Loucy (cell line): ENCODE measurements around the gene CTSG.

Source experiments
- H2AFZ ChIP-seq: fragments of 200-600 bp; sonication (generic); 2 replicates; pipeline ENCODE4 v1.6.0; 2016; ENCODE audit warnings: antibody characterized with exemption, mild to moderate bottlenecking, low read length, moderate library complexity
- H3F3A ChIP-seq: fragments of 200-600 bp; 2 replicates; pipeline ENCODE4 v1.6.0; 2016; ENCODE audit warnings: antibody characterized with exemption, low read depth, mild to moderate bottlenecking
- H3K27me3 ChIP-seq: fragments of 200-600 bp; sonication (generic); 2 replicates; pipeline ENCODE4 v1.6.1; 2014; ENCODE audit warnings: low read length, mild to moderate bottlenecking; ENCODE audit not compliant: insufficient read depth, poor library complexity, severe bottlenecking
- H3K36me3 ChIP-seq: fragments of 200-600 bp; sonication (generic); 2 replicates; pipeline ENCODE4 v1.6.1; 2016; ENCODE audit warnings: low read length; ENCODE audit not compliant: insufficient read depth
- H3K4me1 ChIP-seq: fragments of 200-600 bp; sonication (generic); 2 replicates; pipeline ENCODE4 v1.5.1; 2014; ENCODE audit warnings: low read length, mild to moderate bottlenecking; ENCODE audit not compliant: insufficient read depth, poor library complexity, severe bottlenecking
- H3K4me2 ChIP-seq: fragments of 200-600 bp; sonication (generic); 2 replicates; pipeline ENCODE4 v1.6.0; 2014; ENCODE audit warnings: antibody characterized with exemption, low read length, low read depth, mild to moderate bottlenecking; ENCODE audit not compliant: poor library complexity, severe bottlenecking
- H3K4me3 ChIP-seq: fragments of 200-600 bp; sonication (generic); 2 replicates; pipeline ENCODE4 v1.5.1; 2014; ENCODE audit warnings: low read length, mild to moderate bottlenecking, mixed read lengths; ENCODE audit not compliant: poor library complexity, severe bottlenecking
- H3K79me2 ChIP-seq: fragments of 200-600 bp; sonication (generic); 2 replicates; pipeline ENCODE4 v1.6.1; 2014; ENCODE audit warnings: low read length; ENCODE audit not compliant: insufficient read depth
- H3K9ac ChIP-seq: fragments of 200-600 bp; sonication (generic); 2 replicates; pipeline ENCODE4 v1.6.0; 2014; ENCODE audit warnings: mild to moderate bottlenecking, low read depth, low read length, moderate library complexity; ENCODE audit not compliant: poor library complexity, severe bottlenecking
- H3K9me2 ChIP-seq: fragments of 200-600 bp; sonication (generic); replicated peaks from 2 replicates; pipeline ENCODE4 v1.6.1; 2016; ENCODE audit warnings: low read depth, low read length, mixed read lengths
- H3K9me3 ChIP-seq: fragments of 200-600 bp; sonication (generic); 2 replicates; pipeline ENCODE4 v1.6.1; 2014; ENCODE audit warnings: mild to moderate bottlenecking, antibody characterized with exemption, low read length, low read depth; ENCODE audit not compliant: insufficient read depth
- H4K20me1 ChIP-seq: fragments of 200-600 bp; sonication (generic); 2 replicates; pipeline ENCODE4 v1.6.0; 2014; ENCODE audit warnings: antibody characterized with exemption, low read length, mild to moderate bottlenecking; ENCODE audit not compliant: insufficient read depth, poor library complexity, severe bottlenecking
- EZH2phosphoT487 ChIP-seq: fragments of 200-600 bp; IDR thresholded peaks from 2 replicates; pipeline ENCODE4 v1.6.1; 2018; ENCODE audit warnings: antibody characterized with exemption, mild to moderate bottlenecking, moderate library complexity, borderline replicate concordance
- TF ChIP-seq, protein P1 (sequence below): fragments of 200-600 bp; sonication (generic); conservative IDR thresholded peaks from 2 replicates; pipeline ENCODE4 v1.5.1; 2014; ENCODE audit warnings: mild to moderate bottlenecking, antibody characterized with exemption, low read length

The CTSG gene

DNA sequence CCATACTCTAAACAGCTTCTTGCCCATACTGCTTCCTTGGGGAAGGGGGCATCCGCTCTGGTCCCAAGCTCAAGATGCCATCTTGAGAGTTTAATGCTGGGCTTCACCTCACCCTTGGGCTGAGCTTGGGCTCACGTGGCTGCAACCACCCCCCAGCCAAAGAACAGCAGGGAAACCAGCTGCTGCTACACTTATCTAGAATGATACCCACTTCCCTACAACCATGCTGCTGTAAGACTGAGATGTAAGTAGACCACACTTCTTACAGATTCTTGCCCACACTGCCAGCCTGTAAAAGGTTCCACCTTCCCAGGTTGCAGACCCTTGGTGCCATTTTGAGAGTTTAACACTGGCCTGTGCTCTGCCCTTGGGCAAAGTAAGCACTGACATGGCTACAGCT is 9.7 kb downstream of the CTSG start:
- H3K36me3 ChIP-seq: no peaks in the 10 kb centered on the region
- no peaks in the 10 kb centered on the region for H3K9me2 ChIP-seq
- H3K9ac ChIP-seq: no peak overlapping the region
- H3K27me3 ChIP-seq: no peaks in the 10 kb centered on the region
- H3K4me1 ChIP-seq: peaks cover 4% of the 10 kb centered on the region
- peaks cover 11% of the 10 kb centered on the region; the same call in 1 of the 2 replicates for H3K9me3 ChIP-seq
- no peaks in the 10 kb centered on the region for H4K20me1 ChIP-seq
- peaks cover 2% of the 10 kb centered on the region; the same call in 1 of the 2 replicates for H3F3A ChIP-seq
- H3K79me2 ChIP-seq: no peaks in the 10 kb centered on the region
- no peak overlapping the region for H2AFZ ChIP-seq
- H3K4me3 ChIP-seq: no peak overlapping the region
- TF ChIP-seq, protein P1, sequence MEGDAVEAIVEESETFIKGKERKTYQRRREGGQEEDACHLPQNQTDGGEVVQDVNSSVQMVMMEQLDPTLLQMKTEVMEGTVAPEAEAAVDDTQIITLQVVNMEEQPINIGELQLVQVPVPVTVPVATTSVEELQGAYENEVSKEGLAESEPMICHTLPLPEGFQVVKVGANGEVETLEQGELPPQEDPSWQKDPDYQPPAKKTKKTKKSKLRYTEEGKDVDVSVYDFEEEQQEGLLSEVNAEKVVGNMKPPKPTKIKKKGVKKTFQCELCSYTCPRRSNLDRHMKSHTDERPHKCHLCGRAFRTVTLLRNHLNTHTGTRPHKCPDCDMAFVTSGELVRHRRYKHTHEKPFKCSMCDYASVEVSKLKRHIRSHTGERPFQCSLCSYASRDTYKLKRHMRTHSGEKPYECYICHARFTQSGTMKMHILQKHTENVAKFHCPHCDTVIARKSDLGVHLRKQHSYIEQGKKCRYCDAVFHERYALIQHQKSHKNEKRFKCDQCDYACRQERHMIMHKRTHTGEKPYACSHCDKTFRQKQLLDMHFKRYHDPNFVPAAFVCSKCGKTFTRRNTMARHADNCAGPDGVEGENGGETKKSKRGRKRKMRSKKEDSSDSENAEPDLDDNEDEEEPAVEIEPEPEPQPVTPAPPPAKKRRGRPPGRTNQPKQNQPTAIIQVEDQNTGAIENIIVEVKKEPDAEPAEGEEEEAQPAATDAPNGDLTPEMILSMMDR: no peak
- TF ChIP-seq EZH2phosphoT487: no peak
- H3K4me2 ChIP-seq: no peak overlapping the region

DNA sequence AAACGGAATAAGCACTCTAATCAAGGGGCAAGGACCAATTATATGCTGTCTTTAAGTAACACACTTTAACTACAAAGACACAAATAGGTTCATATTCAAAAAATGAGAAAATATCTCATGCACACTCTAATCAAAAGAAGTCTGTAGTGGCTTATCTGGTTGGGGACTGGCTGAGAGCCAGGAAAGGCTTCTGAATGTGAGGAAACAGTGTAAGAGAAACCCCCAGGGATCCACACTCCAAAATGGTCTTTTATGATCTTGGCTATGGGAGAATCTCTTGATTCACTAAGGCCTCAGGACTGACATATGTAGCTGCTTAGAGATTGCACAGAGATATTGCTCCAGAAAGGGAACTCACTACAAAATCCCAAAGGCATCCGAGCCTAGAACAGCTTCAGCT is 10.3 kb downstream of the CTSG start:
- TF ChIP-seq EZH2phosphoT487: no peak
- TF ChIP-seq, protein P1: no peak
- H4K20me1 ChIP-seq: no peaks in the 10 kb centered on the region
- H3K4me1 ChIP-seq: no peaks in the 10 kb centered on the region
- no peak overlapping the region for H3K4me2 ChIP-seq
- no peaks in the 10 kb centered on the region for H3K27me3 ChIP-seq
- no peaks in the 10 kb centered on the region for H3K36me3 ChIP-seq
- H3K79me2 ChIP-seq: no peaks in the 10 kb centered on the region
- H3K9me3 ChIP-seq: peaks cover 11% of the 10 kb centered on the region; the same call in 1 of the 2 replicates
- H3F3A ChIP-seq: no peaks in the 10 kb centered on the region
- no peak overlapping the region for H3K4me3 ChIP-seq
- no peak overlapping the region for H2AFZ ChIP-seq
- H3K9ac ChIP-seq: no peak overlapping the region
- H3K9me2 ChIP-seq: no peaks in the 10 kb centered on the region

DNA sequence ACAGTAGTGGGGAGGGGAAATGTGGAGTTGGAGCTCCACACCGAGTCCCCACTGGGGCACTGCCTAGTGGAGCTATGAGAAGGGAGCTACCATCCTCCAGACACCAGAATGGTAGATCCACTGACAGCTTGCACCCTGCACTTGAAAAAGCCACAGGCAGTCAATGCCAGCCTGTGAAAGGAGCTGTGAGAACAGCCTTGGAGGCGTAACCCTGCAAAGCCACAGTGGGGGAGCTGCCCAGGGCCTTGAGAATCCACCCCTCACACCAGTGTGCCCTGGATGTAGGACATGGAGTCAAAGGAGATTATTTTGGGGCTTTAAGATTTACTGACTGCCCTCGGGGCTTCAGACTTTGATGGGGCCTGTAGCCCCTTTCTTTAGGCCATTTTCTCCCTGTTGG is 12.5 kb downstream of the CTSG start:
- H3K4me2 ChIP-seq: no peak overlapping the region
- no peaks in the 10 kb centered on the region for H3K79me2 ChIP-seq
- H3K9me3 ChIP-seq: peaks cover 11% of the 10 kb centered on the region; the same call in 1 of the 2 replicates
- H4K20me1 ChIP-seq: no peaks in the 10 kb centered on the region
- no peaks in the 10 kb centered on the region for H3F3A ChIP-seq
- H3K4me3 ChIP-seq: no peak overlapping the region
- no peak overlapping the region for H3K9ac ChIP-seq
- no peaks in the 10 kb centered on the region for H3K4me1 ChIP-seq
- TF ChIP-seq EZH2phosphoT487: no peak
- TF ChIP-seq, protein P1: no peak
- H3K36me3 ChIP-seq: no peaks in the 10 kb centered on the region
- no peaks in the 10 kb centered on the region for H3K27me3 ChIP-seq
- no peaks in the 10 kb centered on the region for H3K9me2 ChIP-seq
- H2AFZ ChIP-seq: no peak overlapping the region
